Activated T-cell treated with anti-CD3 and anti-CD28 coated beads, Interleukin-2, amount 50 U/mL, for 72 hours (primary cell): Measurements from ENCODE around the gene TNP2. TPM values are rescaled to one million over a fixed set of nuclear protein-coding genes. Genes with fewer than 3 reads are reported as not detected.

Experiments
- ATAC-seq, 2 donors: fragments of 150-1000 bp; cut with Tn5 transposase; replicated peaks in 1 of 2; 2 replicates each; pipeline ENCODE4 v1.10.0; 2021; ENCODE audit warnings: moderate library complexity in 2 of 2, mild to moderate bottlenecking in 1 of 2
- DNase-seq, 2 donors: peaks; one replicate each; pipeline ENCODE4 v3.0.0; 2021 to 2022; ENCODE audit warnings: mixed read lengths in 1 of 2
- H3K27ac Mint-ChIP-seq: one replicate; pipeline ENCODE4 v1.8.0; 2022; ENCODE audit warnings: mild to moderate bottlenecking, moderate library complexity, mixed read lengths
- H3K27me3 Mint-ChIP-seq: one replicate; pipeline ENCODE4 v1.8.0; 2022; ENCODE audit warnings: low read depth, mixed read lengths
- H3K36me3 Mint-ChIP-seq, 2 donors: one replicate each; pipeline ENCODE4 v1.8.0; 2022; ENCODE audit warnings: mixed read lengths in 2 of 2, mild to moderate bottlenecking in 1 of 2; ENCODE audit not compliant: insufficient read depth in 2 of 2
- H3K4me1 Mint-ChIP-seq: one replicate; pipeline ENCODE4 v1.8.0; 2022; ENCODE audit warnings: low read depth, mixed read lengths
- H3K4me3 Mint-ChIP-seq, 2 donors: one replicate each; pipeline ENCODE4 v1.8.0; 2022; ENCODE audit warnings: mild to moderate bottlenecking in 2 of 2, mixed read lengths in 2 of 2, moderate library complexity in 2 of 2
- H3K9me3 Mint-ChIP-seq, 2 donors: one replicate each; pipeline ENCODE4 v1.8.0; 2022; ENCODE audit warnings: mixed read lengths in 2 of 2
- total RNA-seq, 2 donors: library from RNA; stranded (reverse); gene quantifications; one replicate each; pipeline ENCODE4 v1.2.3, GENCODE V29; 2022

The TNP2 gene
- total RNA-seq, 2 donors from 2014 or later = not detected

- Mint-ChIP-seq H3K27me3 (peaks cover 5% of the 10 kb centered on the region), H3K9me3 (no peaks in the 10 kb centered on the region), H3K4me1 (peaks cover 51% of the 10 kb centered on the region), H3K27ac (peak overlapping the region; percentile 34), H3K4me3 (peak overlapping the region; percentile 59 to 67), H3K36me3 (no peaks in the 10 kb centered on the region)
- ATAC-seq = peak; percentile 4 to 22
- DNase-seq = no peak
These were observed 4.8 kb downstream of the TNP2 start for GRCh38 chr16:11264155-11264832.

- H3K27ac Mint-ChIP-seq = peak overlapping the region; percentile 34
- DNase-seq (peak; percentile 73 to 81), ATAC-seq (peak; percentile 89 to 90)
- H3K9me3 Mint-ChIP-seq = no peaks in the 10 kb centered on the region
- H3K4me1 Mint-ChIP-seq = peaks cover 57% of the 10 kb centered on the region
- H3K27me3 Mint-ChIP-seq = peaks cover 5% of the 10 kb centered on the region
- H3K36me3 Mint-ChIP-seq = no peaks in the 10 kb centered on the region
- H3K4me3 Mint-ChIP-seq = peak overlapping the region; percentile 59 to 67
These were observed 5.4 kb downstream of the TNP2 start for GRCh38 chr16:11263737-11264136.

GRCh38 chr16:11262915-11263314 lies 6.2 kb downstream of the TNP2 start:
- Mint-ChIP-seq H3K9me3 (no peaks in the 10 kb centered on the region), H3K36me3 (no peaks in the 10 kb centered on the region), H3K4me3 (no peak overlapping the region), H3K4me1 (peaks cover 65% of the 10 kb centered on the region), H3K27ac (peak overlapping the region; percentile 13), H3K27me3 (peaks cover 5% of the 10 kb centered on the region)
- DNase-seq = no peak
- no peak for ATAC-seq

GRCh38 chr16:11260596-11260966 lies 8.5 kb downstream of the TNP2 start:
- H3K27ac Mint-ChIP-seq = no peak overlapping the region
- H3K27me3 Mint-ChIP-seq = peaks cover 5% of the 10 kb centered on the region
- H3K4me1 Mint-ChIP-seq = peaks cover 77% of the 10 kb centered on the region
- ATAC-seq (no peak), DNase-seq (no peak)
- H3K9me3 Mint-ChIP-seq = no peaks in the 10 kb centered on the region
- no peak overlapping the region for H3K4me3 Mint-ChIP-seq
- peaks cover 3 to 4% of the 10 kb centered on the region in 2 donors for H3K36me3 Mint-ChIP-seq

GRCh38 chr16:11259655-11260595 lies 9.2 kb downstream of the TNP2 start:
- Mint-ChIP-seq H3K4me1 (peaks cover 76% of the 10 kb centered on the region), H3K4me3 (no peak overlapping the region), H3K36me3 (peaks cover 4 to 5% of the 10 kb centered on the region in 2 donors), H3K9me3 (no peaks in the 10 kb centered on the region), H3K27me3 (peaks cover 5% of the 10 kb centered on the region), H3K27ac (no peak overlapping the region)
- ATAC-seq = no peak
- no peak for DNase-seq

GRCh38 chr16:11258553-11259492 lies 10.3 kb downstream of the TNP2 start:
- H3K27me3 Mint-ChIP-seq = peaks cover 5% of the 10 kb centered on the region
- H3K9me3 Mint-ChIP-seq = no peaks in the 10 kb centered on the region
- peak; percentile 40 to 43 for DNase-seq
- ATAC-seq = peak; percentile 4 to 11
- peaks cover 65% of the 10 kb centered on the region for H3K4me1 Mint-ChIP-seq
- peaks cover 8 to 12% of the 10 kb centered on the region in 2 donors for H3K36me3 Mint-ChIP-seq
- peak overlapping the region; percentile 14 for H3K27ac Mint-ChIP-seq
- H3K4me3 Mint-ChIP-seq = peak overlapping the region; percentile 57 to 70

GRCh38 chr16:11257131-11257938 lies 11.8 kb downstream of the TNP2 start:
- ATAC-seq (peak in 1 of 2 donors; percentile 12), DNase-seq (peak; percentile 74 to 75)
- Mint-ChIP-seq H3K36me3 (peaks cover 17 to 25% of the 10 kb centered on the region in 2 donors), H3K4me1 (peaks cover 63% of the 10 kb centered on the region), H3K27me3 (peaks cover 5% of the 10 kb centered on the region), H3K4me3 (peak overlapping the region; percentile 97 to 98), H3K27ac (peak overlapping the region; percentile 91), H3K9me3 (no peaks in the 10 kb centered on the region)

GRCh38 chr16:11256661-11257130 lies 12.4 kb downstream of the TNP2 start:
- Mint-ChIP-seq H3K36me3 (peaks cover 20 to 28% of the 10 kb centered on the region in 2 donors), H3K4me3 (peak overlapping the region; percentile 97 to 98), H3K27me3 (peaks cover 5% of the 10 kb centered on the region), H3K4me1 (peaks cover 63% of the 10 kb centered on the region), H3K9me3 (no peaks in the 10 kb centered on the region), H3K27ac (peak overlapping the region; percentile 98)
- no peak for ATAC-seq
- peak; percentile 64 to 66 for DNase-seq

- peak within 1 kb of the TSS; percentile 98 for H3K27ac Mint-ChIP-seq
- ATAC-seq (peak; percentile 47 to 49), DNase-seq (peak; percentile 90 to 95)
- peaks cover 5% of the 10 kb centered on the region for H3K27me3 Mint-ChIP-seq
- H3K4me3 Mint-ChIP-seq = peak within 1 kb of the TSS; percentile 97 to 99
- peaks cover 66% of the 10 kb centered on the region for H3K4me1 Mint-ChIP-seq
- peaks cover 20 to 28% of the 10 kb centered on the region in 2 donors for H3K36me3 Mint-ChIP-seq
- no peaks in the 10 kb centered on the region for H3K9me3 Mint-ChIP-seq
These were observed 13.1 kb downstream of the TNP2 start, which contains the start of gene SOCS1 for GRCh38 chr16:11255737-11256660. TSS of gene SOCS1 (minus strand) at chr16:11256204. CDS start at chr16:11255478, 726 bp downstream.

GRCh38 chr16:11254913-11255736 lies 14.0 kb downstream of the TNP2 start:
- no peaks in the 10 kb centered on the region for H3K9me3 Mint-ChIP-seq
- H3K36me3 Mint-ChIP-seq = peaks cover 20 to 30% of the 10 kb centered on the region in 2 donors
- peaks cover 69% of the 10 kb centered on the region for H3K4me1 Mint-ChIP-seq
- peak overlapping the region; percentile 85 to 99 for H3K4me3 Mint-ChIP-seq
- peak overlapping the region; percentile 91 for H3K27ac Mint-ChIP-seq
- H3K27me3 Mint-ChIP-seq = peaks cover 1% of the 10 kb centered on the region
- DNase-seq (peak; percentile 66 to 70), ATAC-seq (no peak)
